ENCODE data around the gene RET.

- TF ChIP-seq CTCF (conservative IDR thresholded peaks at IDR 0.05; ENCODE audit: low read depth, low read length) (no peak), EZH2 (IDR thresholded peaks at IDR 0.05; ENCODE audit: borderline replicate concordance, low read depth, low read length, poor library complexity, severe bottlenecking) (no peak)
Observed at GRCh38 chr10:43029043-43029442, 47.8 kb upstream of the RET start.
